Thyroid gland (tissue), 4 donors: ENCODE results near the gene ZNF527. TPM values are rescaled to one million over a fixed set of nuclear protein-coding genes. Genes with fewer than 3 reads are reported as not detected.

Source experiments
- DNase-seq, 2 donors: peaks; one replicate each; pipeline ENCODE4 v3.0.0-alpha.2; 2019
- H3K27ac ChIP-seq, 3 donors: fragments of 200-600 bp; sonication (generic); 1 replicate in 2 of 3; 2 replicates in 1 of 3; pipeline ENCODE4 v1.5.1; 2016 to 2019; ENCODE audit warnings: mild to moderate bottlenecking in 1 of 3, moderate library complexity in 1 of 3
- H3K27me3 ChIP-seq: fragments of 200-600 bp; sonication (generic); one replicate; pipeline ENCODE4 v1.5.1; 2019
- H3K36me3 ChIP-seq, 2 donors: fragments of 200-600 bp; sonication (generic); one replicate each; pipeline ENCODE4 v1.5.1; 2016 to 2019
- H3K4me1 ChIP-seq, 2 donors: fragments of 200-600 bp; sonication (generic); one replicate each; pipeline ENCODE4 v1.5.1; 2017 to 2019
- H3K4me3 ChIP-seq, 3 donors: fragments of 200-600 bp; sonication (generic); replicated peaks in 1 of 3; 1 replicate in 2 of 3; 2 replicates in 1 of 3; pipeline ENCODE4 v1.5.1; 2016; ENCODE audit warnings: mild to moderate bottlenecking in 1 of 3
- H3K9me3 ChIP-seq: fragments of 200-600 bp; sonication (generic); one replicate; pipeline ENCODE4 v1.5.1; 2017
- POLR2A ChIP-seq, 2 donors: fragments of 450-650 bp; IDR thresholded peaks; one replicate each; pipeline ENCODE4 v1.6.1; 2017; ENCODE audit warnings: antibody characterized with exemption in 2 of 2, mild to moderate bottlenecking in 2 of 2, moderate library complexity in 1 of 2
- WGBS, 2 donors: methylation state at CpG; one replicate each; pipeline ENCODE4 v1.1.5; 2017; 5-methylcytosine and 5-hydroxymethylcytosine counted together
- intact Hi-C: fragments of 100-400 bp; cut with DNase I; formaldehyde crosslinking; loops from one replicate; pipeline ENCODE4 v1.15.1; 2023
- total RNA-seq, 4 donors: library from RNA; depleted of rRNA; stranded (reverse); fragments of >200 nt; gene quantifications; one replicate each; pipeline ENCODE4 v1.2.3, GENCODE V29; 2016
- TF ChIP-seq, protein P1 (sequence below), 6 experiments: fragments of 200-600 bp in 3 of 6; fragments of 450-650 bp in 3 of 6; sonication (generic) in 3 of 6; IDR thresholded peaks; one replicate each; pipeline ENCODE4 v1.5.1; 2016 to 2019; ENCODE audit warnings: antibody characterized with exemption in 6 of 6, mild to moderate bottlenecking in 2 of 6, inconsistent platforms in 1 of 6, moderate library complexity in 1 of 6

Gene ZNF527
- total RNA-seq, result 10 to 100 TPM; 11.6 to 16.4 (median 12.9) TPM

DNA sequence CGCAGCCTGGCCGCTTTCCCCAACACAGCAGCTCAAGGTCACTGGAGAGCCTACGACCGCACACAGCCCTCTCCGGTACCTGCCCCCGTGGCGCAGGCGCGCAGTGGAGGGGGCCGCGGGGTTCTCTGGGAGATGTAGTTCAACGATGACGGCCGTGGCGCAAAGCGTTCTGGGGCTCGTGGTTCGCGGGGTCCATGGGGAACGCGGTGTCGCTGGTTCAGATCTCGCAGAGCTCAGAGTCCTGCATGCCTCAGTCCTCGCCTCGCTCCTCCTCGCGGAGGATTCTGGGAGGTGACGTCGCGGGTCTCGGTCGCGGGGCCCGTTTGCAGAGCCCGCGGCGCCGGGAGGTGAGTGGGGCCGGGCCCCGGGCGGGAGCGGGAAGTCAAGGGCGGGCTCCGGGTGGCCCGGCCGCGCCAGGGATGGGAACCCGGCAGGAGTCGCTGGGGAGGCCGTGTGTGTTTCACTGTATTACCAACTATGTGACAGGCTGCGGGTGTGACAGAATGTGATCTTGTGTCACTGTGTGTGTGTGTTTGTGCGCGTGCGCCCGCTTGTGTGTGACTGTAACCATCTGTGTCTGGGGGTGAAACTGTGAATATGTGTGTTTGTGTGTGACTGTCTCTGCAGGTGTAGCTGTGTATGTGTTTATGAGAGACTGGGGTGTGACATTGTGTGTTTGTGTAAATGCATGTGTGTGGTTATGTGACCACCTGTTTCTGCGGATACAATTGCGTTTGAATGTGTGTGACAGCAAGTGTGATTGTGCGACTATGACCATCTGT lies at the start of gene ZNF527:
ZNF527 (plus strand) TSS at position 220 of the 782 bp plus-strand sequence. CDS start 3,100 bp downstream, outside the sequence.
- 6% methylated on average over 9 to 14 of the region's 58 CpGs for WGBS, 2 donors
- Histone ChIP-seq H3K4me1 (peaks cover 5 to 6% of the 10 kb centered on the region in 2 donors), H3K4me3 (peak within 1 kb of the TSS; percentile 17 to 53 (median 22)), H3K36me3 (peaks cover 9 to 16% of the 10 kb centered on the region in 2 donors), H3K27me3 (no peaks in the 10 kb centered on the region), H3K9me3 (no peaks in the 10 kb centered on the region), H3K27ac (peak within 1 kb of the TSS; percentile 58 to 83 (median 75))
- intact Hi-C loops, result no loop called here
- peak; percentile 98 to 99 for DNase-seq
- peak; percentile 30 to 98 for TF ChIP-seq POLR2A (IDR thresholded peaks at IDR 0.05)
- TF ChIP-seq, protein P1, sequence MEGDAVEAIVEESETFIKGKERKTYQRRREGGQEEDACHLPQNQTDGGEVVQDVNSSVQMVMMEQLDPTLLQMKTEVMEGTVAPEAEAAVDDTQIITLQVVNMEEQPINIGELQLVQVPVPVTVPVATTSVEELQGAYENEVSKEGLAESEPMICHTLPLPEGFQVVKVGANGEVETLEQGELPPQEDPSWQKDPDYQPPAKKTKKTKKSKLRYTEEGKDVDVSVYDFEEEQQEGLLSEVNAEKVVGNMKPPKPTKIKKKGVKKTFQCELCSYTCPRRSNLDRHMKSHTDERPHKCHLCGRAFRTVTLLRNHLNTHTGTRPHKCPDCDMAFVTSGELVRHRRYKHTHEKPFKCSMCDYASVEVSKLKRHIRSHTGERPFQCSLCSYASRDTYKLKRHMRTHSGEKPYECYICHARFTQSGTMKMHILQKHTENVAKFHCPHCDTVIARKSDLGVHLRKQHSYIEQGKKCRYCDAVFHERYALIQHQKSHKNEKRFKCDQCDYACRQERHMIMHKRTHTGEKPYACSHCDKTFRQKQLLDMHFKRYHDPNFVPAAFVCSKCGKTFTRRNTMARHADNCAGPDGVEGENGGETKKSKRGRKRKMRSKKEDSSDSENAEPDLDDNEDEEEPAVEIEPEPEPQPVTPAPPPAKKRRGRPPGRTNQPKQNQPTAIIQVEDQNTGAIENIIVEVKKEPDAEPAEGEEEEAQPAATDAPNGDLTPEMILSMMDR (IDR thresholded peaks at IDR 0.05), result peak in 1 of 6 experiments; percentile 0

DNA sequence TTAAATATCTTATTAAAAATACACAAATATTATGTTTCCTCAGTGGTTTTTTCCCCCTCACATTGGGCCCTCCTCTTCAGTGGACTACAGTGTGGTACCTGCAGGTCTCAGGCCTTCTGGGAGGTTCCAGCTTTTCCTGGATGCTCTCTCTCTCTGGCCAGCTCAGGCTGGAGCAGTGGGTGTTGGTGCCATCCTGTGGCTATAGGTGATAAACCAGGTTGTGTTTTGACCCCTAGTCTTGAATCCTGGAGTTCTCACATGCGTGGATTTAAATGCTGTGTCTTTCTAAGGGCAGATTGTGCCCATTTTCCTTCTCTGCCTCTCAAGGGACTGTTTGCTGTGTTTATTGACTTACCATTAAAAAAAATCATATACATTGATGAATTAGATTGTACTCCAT lies 41.2 kb upstream of the ZNF527 start:
- H3K4me1 ChIP-seq, result peaks cover 5% of the 10 kb centered on the region in 2 donors
- H3K27ac ChIP-seq, result no peak overlapping the region
- H3K27me3 ChIP-seq, result no peaks in the 10 kb centered on the region
- H3K4me3 ChIP-seq, result no peak overlapping the region
- H3K36me3 ChIP-seq, result peaks cover 14 to 24% of the 10 kb centered on the region in 2 donors
- intact Hi-C loops, result no loop called here
- DNase-seq, result no peak
- H3K9me3 ChIP-seq, result no peaks in the 10 kb centered on the region
- TF ChIP-seq POLR2A (IDR thresholded peaks at IDR 0.05), result no peak
- TF ChIP-seq, protein P1 (IDR thresholded peaks at IDR 0.05), result peak in 2 of 6 experiments; percentile 9 to 16
- 78 to 88% methylated on average over 1 of the region's 1 CpG for WGBS, 2 donors

DNA sequence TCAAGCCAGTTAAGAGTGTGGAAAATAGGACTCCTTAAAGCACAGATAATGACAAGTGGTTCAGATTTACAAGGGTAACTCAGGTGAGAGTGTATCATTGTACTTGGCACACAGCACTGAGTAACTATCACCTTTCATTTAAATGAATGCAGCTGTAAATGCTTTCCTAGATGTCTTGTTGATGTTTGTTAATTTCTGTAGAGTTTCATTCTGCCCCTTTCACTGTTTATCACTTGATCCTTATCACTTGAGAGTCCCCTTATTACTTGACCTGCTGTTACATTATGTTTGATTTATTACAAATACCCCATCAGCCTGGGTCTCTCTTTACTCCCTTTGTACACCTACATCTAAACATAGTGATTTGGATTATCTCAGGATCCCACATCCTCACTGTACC lies 38.1 kb upstream of the ZNF527 start:
- no peak overlapping the region for H3K4me3 ChIP-seq
- intact Hi-C loops, result no loop called here
- H3K36me3 ChIP-seq, result peaks cover 4 to 12% of the 10 kb centered on the region in 2 donors
- TF ChIP-seq POLR2A (IDR thresholded peaks at IDR 0.05), result no peak
- TF ChIP-seq, protein P1 (IDR thresholded peaks at IDR 0.05), result no peak
- H3K27ac ChIP-seq, result no peak overlapping the region
- no peaks in the 10 kb centered on the region for H3K27me3 ChIP-seq
- H3K9me3 ChIP-seq, result no peaks in the 10 kb centered on the region
- peaks cover 22 to 25% of the 10 kb centered on the region in 2 donors for H3K4me1 ChIP-seq
- DNase-seq, result no peak

DNA sequence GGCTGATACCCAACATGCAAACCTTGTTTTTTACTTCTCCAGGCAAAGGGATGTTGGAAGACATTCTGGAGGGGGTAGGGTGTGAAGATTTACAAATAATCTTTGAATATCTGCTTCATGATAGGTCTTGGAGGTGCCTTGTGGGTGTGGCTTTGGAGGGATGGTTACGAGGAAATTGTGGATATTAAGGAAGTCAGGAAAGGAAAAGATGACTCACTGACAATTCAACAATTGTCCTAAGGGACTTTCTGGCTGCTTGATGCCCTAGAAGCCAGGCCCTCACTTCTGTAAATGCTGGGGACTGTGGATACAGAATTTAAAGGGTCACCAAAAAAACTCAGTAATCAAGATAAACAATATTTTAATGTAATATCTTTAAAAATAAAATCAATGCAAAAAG lies 37.4 kb upstream of the ZNF527 start:
- intact Hi-C loops, result no loop called here
- H3K27ac ChIP-seq, result no peak overlapping the region

More for the DNA sequence above, 37.4 kb upstream of the ZNF527 start:
- TF ChIP-seq, protein P1 (IDR thresholded peaks at IDR 0.05), result no peak
- TF ChIP-seq POLR2A (IDR thresholded peaks at IDR 0.05), result no peak
- Histone ChIP-seq H3K9me3 (no peaks in the 10 kb centered on the region), H3K36me3 (peaks cover 4 to 9% of the 10 kb centered on the region in 2 donors), H3K4me3 (no peak overlapping the region), H3K27me3 (no peaks in the 10 kb centered on the region), H3K4me1 (peaks cover 28 to 30% of the 10 kb centered on the region in 2 donors)
- no peak for DNase-seq
- WGBS, 2 donors, result 55 to 74% methylated on average over 1 of the region's 1 CpG
